HCT116 (cell line): ENCODE measurements around the gene GSK3A. TPM values are rescaled to one million over a fixed set of nuclear protein-coding genes. Genes with fewer than 3 reads are reported as not detected.

Source experiments
- ATAC-seq: fragments of 200-7000 bp; cut with Tn5 transposase; 2 replicates; pipeline ENCODE4 v1.9.1; 2020; ENCODE audit warnings: mild to moderate bottlenecking, moderate library complexity
- BruUV-seq: library from RNA; stranded (reverse); fragments of 400-500 nt; replicated peaks from 2 replicates; lab custom pipeline; 2021; lab: Mats Ljungman, UMichigan
- CTCF ChIA-PET: fragments of 300-600 bp; sonication (Branson Sonifier 250); formaldehyde crosslinking; loops from one replicate; lab custom pipeline; 2021; ENCODE audit warnings: antibody characterized with exemption; lab: Charles Lee
- POLR2A ChIA-PET: fragments of 300-600, 350-600 bp; sonication (Branson Sonifier 250); formaldehyde crosslinking; loops from one replicate; lab custom pipeline; 2021; ENCODE audit warnings: antibody characterized with exemption; lab: Charles Lee
- RAD21 ChIA-PET, 2 experiments: fragments of 300-600 bp; sonication (Branson Sonifier 250); formaldehyde crosslinking; loops; one replicate each; lab custom pipeline; 2023; ENCODE audit warnings: low total read pairs in 2 of 2; ENCODE audit not compliant: uncharacterized antibody in 2 of 2, unreplicated experiment in 2 of 2, low non-redundant PET in 1 of 2; lab: Charles Lee
- DNase-seq: peaks from one replicate; pipeline ENCODE4 v3.0.0-alpha.2; 2010; ENCODE audit warnings: low read depth, low spot score
- H2AFZ ChIP-seq: fragments of 200-600 bp; shearing (Covaris generic), sonication (generic); 2 replicates; pipeline ENCODE4 v1.6.1; 2017; ENCODE audit warnings: low read depth, mixed run types, mixed read lengths, antibody characterized with exemption, low read length; ENCODE audit not compliant: poor library complexity, severe bottlenecking
- H3K27ac ChIP-seq: 2 replicates; pipeline ENCODE4 v1.5.1; 2012; ENCODE audit warnings: low read depth, low read length
- H3K27me3 ChIP-seq: fragments of 200-600 bp; sonication (generic); 2 replicates; pipeline ENCODE4 v1.6.1; 2016; ENCODE audit warnings: mixed run types, low read length, mixed read lengths; ENCODE audit not compliant: insufficient read depth
- H3K36me3 ChIP-seq, 2 experiments: fragments of 200-500 bp in 1 of 2; fragments of 200-600 bp in 1 of 2; sonication (Bioruptor generic) in 1 of 2; sonication (generic) in 1 of 2; 2 replicates each; pipeline versions ENCODE4 v1.5.1 to v1.6.1; 2014 to 2016; ENCODE audit warnings: low read length in 2 of 2, inconsistent platforms in 1 of 2, mixed read lengths in 1 of 2, mixed run types in 1 of 2; ENCODE audit not compliant: insufficient read depth in 2 of 2, control insufficient read depth in 1 of 2
- H3K4me1 ChIP-seq, 2 experiments: fragments of 200-600 bp in 1 of 2; sonication (generic) in 1 of 2; 2 replicates each; pipeline versions ENCODE4 v1.5.1 to v1.6.1; 2012 to 2017; ENCODE audit warnings: low read length in 2 of 2, inconsistent platforms in 1 of 2, mild to moderate bottlenecking in 1 of 2, mixed read lengths in 1 of 2, mixed run types in 1 of 2, moderate library complexity in 1 of 2; ENCODE audit not compliant: insufficient read depth in 2 of 2, control insufficient read depth in 1 of 2
- H3K4me2 ChIP-seq: fragments of 200-600 bp; sonication (generic); 2 replicates; pipeline ENCODE4 v1.6.1; 2017; ENCODE audit warnings: mixed run types, low read length, mixed read lengths
- H3K4me3 ChIP-seq, 2 experiments: fragments of 200-600 bp in 1 of 2; sonication (generic) in 1 of 2; replicated peaks in 1 of 2; 2 replicates each; pipeline ENCODE4 v1.5.1; 2011 to 2016; ENCODE audit warnings: low read length in 2 of 2, control low read depth in 1 of 2, low read depth in 1 of 2, mild to moderate bottlenecking in 1 of 2, mixed read lengths in 1 of 2, mixed run types in 1 of 2
- H3K79me2 ChIP-seq: fragments of 200-600 bp; sonication (generic); 2 replicates; pipeline ENCODE4 v1.6.1; 2017; ENCODE audit warnings: mild to moderate bottlenecking, mixed run types, low read length, moderate library complexity, mixed read lengths; ENCODE audit not compliant: insufficient read depth
- H3K9ac ChIP-seq: fragments of 200-600 bp; sonication (generic); 2 replicates; pipeline ENCODE4 v1.6.1; 2016; ENCODE audit warnings: low read length, mixed read lengths
- H3K9me2 ChIP-seq: fragments of 200-600 bp; sonication (generic), shearing (Covaris generic); 2 replicates; pipeline ENCODE4 v1.6.1; 2017; ENCODE audit warnings: mixed run types, mild to moderate bottlenecking, moderate library complexity; ENCODE audit not compliant: insufficient read depth
- H3K9me3 ChIP-seq, 2 experiments: fragments of 200-500 bp in 1 of 2; fragments of 200-600 bp in 1 of 2; sonication (Bioruptor generic) in 1 of 2; sonication (generic) in 1 of 2; 2 replicates each; pipeline ENCODE4 v1.6.1; 2014 to 2017; ENCODE audit warnings: low read length in 2 of 2, mixed read lengths in 2 of 2, inconsistent platforms in 1 of 2, low read depth in 1 of 2, mild to moderate bottlenecking in 1 of 2, mixed run types in 1 of 2, moderate library complexity in 1 of 2; ENCODE audit not compliant: control insufficient read depth in 1 of 2, insufficient read depth in 1 of 2
- H4K20me1 ChIP-seq: fragments of 200-600 bp; sonication (generic), shearing (Covaris generic); 2 replicates; pipeline ENCODE4 v1.6.1; 2017; ENCODE audit warnings: mixed run types, mild to moderate bottlenecking, moderate library complexity; ENCODE audit not compliant: insufficient read depth
- ATF3 ChIP-seq: IDR thresholded peaks from 2 replicates; pipeline ENCODE4 v1.6.1; 2012
- CEBPB ChIP-seq: IDR thresholded peaks from 2 replicates; pipeline ENCODE4 v1.6.1; 2012; ENCODE audit warnings: low read depth
- ELF1 ChIP-seq: IDR thresholded peaks from 2 replicates; pipeline ENCODE4 v1.6.1; 2012; ENCODE audit warnings: low read depth, borderline replicate concordance
- EZH2 ChIP-seq: fragments of 200-600 bp; sonication (generic); IDR thresholded peaks from 2 replicates; pipeline ENCODE4 v1.6.1; 2017; ENCODE audit warnings: antibody characterized with exemption, mixed run types
- EZH2phosphoT487 ChIP-seq: fragments of 200-600 bp; IDR thresholded peaks from 2 replicates; pipeline ENCODE4 v1.6.1; 2018; ENCODE audit warnings: antibody characterized with exemption, borderline replicate concordance
- FOSL1 ChIP-seq: IDR thresholded peaks from 2 replicates; pipeline ENCODE4 v1.6.1; 2012; ENCODE audit warnings: low read depth
- MAX ChIP-seq: IDR thresholded peaks from 2 replicates; pipeline ENCODE4 v1.6.1; 2012
- SIN3A ChIP-seq: IDR thresholded peaks from 2 replicates; pipeline ENCODE4 v1.6.1; 2012; ENCODE audit warnings: low read depth
- SP1 ChIP-seq: IDR thresholded peaks from 2 replicates; pipeline ENCODE4 v1.6.1; 2012; ENCODE audit warnings: low read depth
- SRF ChIP-seq: IDR thresholded peaks from 2 replicates; pipeline ENCODE4 v1.6.1; 2012; ENCODE audit warnings: low read depth
- ZFX ChIP-seq: fragments of 450-650 bp; IDR thresholded peaks from 2 replicates; pipeline ENCODE4 v1.6.1; 2017
- intact Hi-C: fragments of 100-400 bp; cut with micrococcal nuclease; formaldehyde crosslinking; loops from 2 replicates; pipeline ENCODE4 v1.10.0; 2022
- total RNA-seq: library from RNA; stranded (reverse); gene quantifications from one replicate; pipeline ENCODE4 v1.2.1, GENCODE V29; 2021; ENCODE audit not compliant: unreplicated experiment
- TF ChIP-seq, protein P1 (sequence below), 3 experiments: fragments of 200-600 bp in 1 of 3; sonication (generic) in 1 of 3; IDR thresholded peaks in 2 of 3; conservative IDR thresholded peaks in 1 of 3; 2 replicates each; pipeline ENCODE4 v1.5.1; 2012 to 2017; ENCODE audit warnings: low read depth in 2 of 3, low read length in 2 of 3, antibody characterized with exemption in 1 of 3, borderline replicate concordance in 1 of 3, control low read depth in 1 of 3, mild to moderate bottlenecking in 1 of 3, mixed read lengths in 1 of 3, mixed run types in 1 of 3, moderate library complexity in 1 of 3; ENCODE audit not compliant: insufficient read depth in 1 of 3
- TF ChIP-seq, protein P2 (sequence below): IDR thresholded peaks from 2 replicates; pipeline ENCODE4 v1.6.1; 2012; ENCODE audit warnings: low read depth

Gene GSK3A
- total RNA-seq, 1 experiment from 2014 or later, result 57.2 TPM

DNA sequence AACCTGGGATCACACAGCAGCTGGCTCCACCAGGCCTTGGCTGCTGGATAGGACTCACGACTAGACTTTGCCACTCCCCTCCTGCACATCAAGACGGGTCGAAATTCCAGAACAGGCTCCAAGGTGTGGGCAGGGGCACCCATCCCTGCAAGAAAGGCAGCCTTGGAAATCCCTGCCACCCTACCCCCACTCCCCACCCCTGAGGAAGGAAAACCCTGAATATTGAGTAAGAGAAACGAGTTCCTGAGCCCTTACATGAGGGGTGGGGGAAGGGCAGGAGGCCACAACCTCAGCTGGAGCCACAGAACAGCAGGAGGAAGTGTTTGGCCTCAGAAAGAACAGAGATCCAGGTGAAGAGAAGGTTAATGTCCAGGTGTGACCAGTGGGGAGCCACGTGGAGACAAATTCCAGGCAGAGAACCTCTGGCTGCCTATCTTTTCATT, 45.0 kb downstream of the GSK3A start (continued):
- TF ChIP-seq ZFX (no peak), SRF (no peak), SIN3A (no peak), ATF3 (no peak), CEBPB (no peak), FOSL1 (no peak), MAX (no peak), SP1 (no peak)
- TF ChIP-seq, protein P1, sequence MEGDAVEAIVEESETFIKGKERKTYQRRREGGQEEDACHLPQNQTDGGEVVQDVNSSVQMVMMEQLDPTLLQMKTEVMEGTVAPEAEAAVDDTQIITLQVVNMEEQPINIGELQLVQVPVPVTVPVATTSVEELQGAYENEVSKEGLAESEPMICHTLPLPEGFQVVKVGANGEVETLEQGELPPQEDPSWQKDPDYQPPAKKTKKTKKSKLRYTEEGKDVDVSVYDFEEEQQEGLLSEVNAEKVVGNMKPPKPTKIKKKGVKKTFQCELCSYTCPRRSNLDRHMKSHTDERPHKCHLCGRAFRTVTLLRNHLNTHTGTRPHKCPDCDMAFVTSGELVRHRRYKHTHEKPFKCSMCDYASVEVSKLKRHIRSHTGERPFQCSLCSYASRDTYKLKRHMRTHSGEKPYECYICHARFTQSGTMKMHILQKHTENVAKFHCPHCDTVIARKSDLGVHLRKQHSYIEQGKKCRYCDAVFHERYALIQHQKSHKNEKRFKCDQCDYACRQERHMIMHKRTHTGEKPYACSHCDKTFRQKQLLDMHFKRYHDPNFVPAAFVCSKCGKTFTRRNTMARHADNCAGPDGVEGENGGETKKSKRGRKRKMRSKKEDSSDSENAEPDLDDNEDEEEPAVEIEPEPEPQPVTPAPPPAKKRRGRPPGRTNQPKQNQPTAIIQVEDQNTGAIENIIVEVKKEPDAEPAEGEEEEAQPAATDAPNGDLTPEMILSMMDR (IDR thresholded peaks at IDR 0.05 in 2 of 3, conservative IDR thresholded peaks at IDR 0.05 in 1 of 3; ENCODE audit: borderline replicate concordance in 1 of 3, insufficient read depth in 1 of 3, low read depth in 2 of 3, low read length in 2 of 3), result no peak

- TF ChIP-seq, protein P2, sequence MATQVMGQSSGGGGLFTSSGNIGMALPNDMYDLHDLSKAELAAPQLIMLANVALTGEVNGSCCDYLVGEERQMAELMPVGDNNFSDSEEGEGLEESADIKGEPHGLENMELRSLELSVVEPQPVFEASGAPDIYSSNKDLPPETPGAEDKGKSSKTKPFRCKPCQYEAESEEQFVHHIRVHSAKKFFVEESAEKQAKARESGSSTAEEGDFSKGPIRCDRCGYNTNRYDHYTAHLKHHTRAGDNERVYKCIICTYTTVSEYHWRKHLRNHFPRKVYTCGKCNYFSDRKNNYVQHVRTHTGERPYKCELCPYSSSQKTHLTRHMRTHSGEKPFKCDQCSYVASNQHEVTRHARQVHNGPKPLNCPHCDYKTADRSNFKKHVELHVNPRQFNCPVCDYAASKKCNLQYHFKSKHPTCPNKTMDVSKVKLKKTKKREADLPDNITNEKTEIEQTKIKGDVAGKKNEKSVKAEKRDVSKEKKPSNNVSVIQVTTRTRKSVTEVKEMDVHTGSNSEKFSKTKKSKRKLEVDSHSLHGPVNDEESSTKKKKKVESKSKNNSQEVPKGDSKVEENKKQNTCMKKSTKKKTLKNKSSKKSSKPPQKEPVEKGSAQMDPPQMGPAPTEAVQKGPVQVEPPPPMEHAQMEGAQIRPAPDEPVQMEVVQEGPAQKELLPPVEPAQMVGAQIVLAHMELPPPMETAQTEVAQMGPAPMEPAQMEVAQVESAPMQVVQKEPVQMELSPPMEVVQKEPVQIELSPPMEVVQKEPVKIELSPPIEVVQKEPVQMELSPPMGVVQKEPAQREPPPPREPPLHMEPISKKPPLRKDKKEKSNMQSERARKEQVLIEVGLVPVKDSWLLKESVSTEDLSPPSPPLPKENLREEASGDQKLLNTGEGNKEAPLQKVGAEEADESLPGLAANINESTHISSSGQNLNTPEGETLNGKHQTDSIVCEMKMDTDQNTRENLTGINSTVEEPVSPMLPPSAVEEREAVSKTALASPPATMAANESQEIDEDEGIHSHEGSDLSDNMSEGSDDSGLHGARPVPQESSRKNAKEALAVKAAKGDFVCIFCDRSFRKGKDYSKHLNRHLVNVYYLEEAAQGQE, result no peak
- TF ChIP-seq EZH2 (no peak), MAX (no peak), ELF1 (no peak), EZH2phosphoT487 (no peak)
- peaks cover 12 to 59% of the 10 kb centered on the region in 2 experiments for H3K4me1 ChIP-seq
- peaks cover 21% of the 10 kb centered on the region; the same call in 1 of the 2 replicates for H3K79me2 ChIP-seq
- H2AFZ ChIP-seq, result no peak overlapping the region
- H3K9me3 ChIP-seq, result no peaks in the 10 kb centered on the region; a peak in 1 of 4 replicates
- H3K4me2 ChIP-seq, result no peak overlapping the region
- no peak; the same call in 1 of the 2 replicates for ATAC-seq
- intact Hi-C loops, result no loop called here
- no peak overlapping the region for H3K9ac ChIP-seq
- no peak for DNase-seq
- no peaks in the 10 kb centered on the region for H3K27me3 ChIP-seq
- no peak overlapping the region; the same call in 1 of the 2 replicates for H3K27ac ChIP-seq
- ChIA-PET CTCF (no interaction called here), POLR2A (no interaction called here), RAD21 (no interaction called here)
- H3K4me3 ChIP-seq, result no peak overlapping the region
- no TSS peak for BruUV-seq
- 0 out of 2 replicates have a peak, but pooled peaks cover 6% of the 10 kb centered on the region for H4K20me1 ChIP-seq
- H3K36me3 ChIP-seq, result peaks cover 4 to 21% of the 10 kb centered on the region in 2 experiments; a peak in 3 of 4 replicates
- no peaks in the 10 kb centered on the region for H3K9me2 ChIP-seq
Measured at GRCh38 chr19:42196011-42197001, 46.1 kb downstream of the GSK3A start.
